Karpas-422 (cell line): Measurements from ENCODE around the gene PCA3. TPM values are rescaled to one million over a fixed set of nuclear protein-coding genes. Genes with fewer than 3 reads are reported as not detected.

Source experiments
- DNase-seq: peaks from one replicate; pipeline ENCODE4 v3.0.0-alpha.2; 2015
- H2AFZ ChIP-seq: fragments of 200-600 bp; sonication (generic); 2 replicates; pipeline ENCODE4 v1.6.1; 2014; ENCODE audit warnings: antibody characterized with exemption, low read length, mixed read lengths
- H3K27ac ChIP-seq: fragments of 200-600 bp; sonication (generic); 2 replicates; pipeline ENCODE4 v1.5.1; 2014; ENCODE audit warnings: mild to moderate bottlenecking, low read length, moderate library complexity
- H3K27me3 ChIP-seq: fragments of 200-600 bp; sonication (generic); 2 replicates; pipeline ENCODE4 v1.6.1; 2014; ENCODE audit warnings: low read length, mixed read lengths
- H3K36me3 ChIP-seq: fragments of 200-600 bp; sonication (generic); 2 replicates; pipeline ENCODE4 v1.6.1; 2014; ENCODE audit warnings: low read length, mixed read lengths; ENCODE audit not compliant: insufficient read depth
- H3K4me1 ChIP-seq: fragments of 200-600 bp; sonication (generic); 2 replicates; pipeline ENCODE4 v1.6.1; 2014; ENCODE audit warnings: mild to moderate bottlenecking, low read length, mixed read lengths
- H3K4me2 ChIP-seq: fragments of 200-600 bp; sonication (generic); 2 replicates; pipeline ENCODE4 v1.6.1; 2014; ENCODE audit warnings: low read length, low read depth, mild to moderate bottlenecking; ENCODE audit not compliant: poor library complexity, severe bottlenecking
- H3K4me3 ChIP-seq: fragments of 200-600 bp; sonication (generic); 2 replicates; pipeline ENCODE4 v1.5.1; 2014; ENCODE audit warnings: mild to moderate bottlenecking, antibody characterized with exemption, low read length, mixed read lengths
- H3K79me2 ChIP-seq: fragments of 200-600 bp; sonication (generic); 2 replicates; pipeline ENCODE4 v1.6.1; 2014; ENCODE audit warnings: mild to moderate bottlenecking, low read length, mixed read lengths
- H3K9ac ChIP-seq: fragments of 200-600 bp; sonication (generic); 2 replicates; pipeline ENCODE4 v1.6.0; 2014; ENCODE audit warnings: low read length
- H3K9me2 ChIP-seq: fragments of 200-600 bp; sonication (generic), shearing (Covaris generic); replicated peaks from 2 replicates; pipeline ENCODE4 v1.6.0; 2014; ENCODE audit warnings: mild to moderate bottlenecking, low read length, moderate library complexity; ENCODE audit not compliant: insufficient read depth
- H3K9me3 ChIP-seq: fragments of 300-700, 200-600 bp; sonication (generic); 2 replicates; pipeline ENCODE4 v1.6.1; 2014; ENCODE audit warnings: low read length, mixed read lengths
- H4K20me1 ChIP-seq: fragments of 200-600 bp; sonication (generic); 2 replicates; pipeline ENCODE4 v1.6.1; 2014; ENCODE audit warnings: mild to moderate bottlenecking, antibody characterized with exemption, low read length, low read depth; ENCODE audit not compliant: insufficient read depth
- total RNA-seq: library from RNA; depleted of rRNA; stranded (reverse); fragments of >200 nt; shearing (Covaris generic); gene quantifications from 2 replicates; pipeline ENCODE4 v1.2.3, GENCODE V29; 2014; ENCODE audit warnings: low replicate concordance

The PCA3 gene
- total RNA-seq, 1 experiment from 2014 or later: 0.19 TPM

GRCh38 chr9:76793784-76794431 lies 29.7 kb downstream of the PCA3 start:
- Histone ChIP-seq H3K79me2 (no peaks in the 10 kb centered on the region), H3K36me3 (no peaks in the 10 kb centered on the region), H3K4me2 (no peak overlapping the region), H4K20me1 (no peaks in the 10 kb centered on the region), H3K27ac (no peak overlapping the region), H3K9me3 (no peaks in the 10 kb centered on the region), H3K4me1 (no peaks in the 10 kb centered on the region), H3K9me2 (no peaks in the 10 kb centered on the region), H3K9ac (no peak overlapping the region), H3K4me3 (no peak overlapping the region), H2AFZ (no peak overlapping the region), H3K27me3 (no peaks in the 10 kb centered on the region)
- no peak for DNase-seq

GRCh38 chr9:76796296-76796695 lies 32.1 kb downstream of the PCA3 start:
- no peak overlapping the region for H2AFZ ChIP-seq
- DNase-seq: no peak

GRCh38 chr9:76798527-76798926 lies 34.3 kb downstream of the PCA3 start:
- Histone ChIP-seq H3K9me3 (no peaks in the 10 kb centered on the region), H3K9me2 (no peaks in the 10 kb centered on the region)

More at GRCh38 chr9:76796296-76796695, 32.1 kb downstream of the PCA3 start:
- Histone ChIP-seq H3K36me3 (no peaks in the 10 kb centered on the region), H3K9ac (no peak overlapping the region), H3K9me3 (no peaks in the 10 kb centered on the region), H3K4me3 (no peak overlapping the region), H3K9me2 (no peaks in the 10 kb centered on the region), H3K27ac (no peak overlapping the region), H3K79me2 (no peaks in the 10 kb centered on the region), H3K27me3 (no peaks in the 10 kb centered on the region), H4K20me1 (no peaks in the 10 kb centered on the region), H3K4me1 (no peaks in the 10 kb centered on the region), H3K4me2 (no peak overlapping the region)

GRCh38 chr9:76799473-76799872 lies 35.2 kb downstream of the PCA3 start:
- H4K20me1 ChIP-seq: no peaks in the 10 kb centered on the region
- H3K4me3 ChIP-seq: no peak overlapping the region
- H3K9me3 ChIP-seq: no peaks in the 10 kb centered on the region
- DNase-seq: no peak
- no peak overlapping the region for H3K9ac ChIP-seq
- H3K36me3 ChIP-seq: no peaks in the 10 kb centered on the region
- H3K27ac ChIP-seq: no peak overlapping the region
- no peaks in the 10 kb centered on the region for H3K9me2 ChIP-seq
- no peak overlapping the region for H2AFZ ChIP-seq
- no peaks in the 10 kb centered on the region for H3K27me3 ChIP-seq
- H3K4me2 ChIP-seq: no peak overlapping the region
- H3K79me2 ChIP-seq: no peaks in the 10 kb centered on the region
- no peaks in the 10 kb centered on the region for H3K4me1 ChIP-seq

More at GRCh38 chr9:76798527-76798926, 34.3 kb downstream of the PCA3 start:
- no peaks in the 10 kb centered on the region for H3K79me2 ChIP-seq
- no peak for DNase-seq
- no peaks in the 10 kb centered on the region for H3K27me3 ChIP-seq
- no peak overlapping the region for H3K27ac ChIP-seq
- no peak overlapping the region for H3K4me3 ChIP-seq
- no peak overlapping the region for H3K4me2 ChIP-seq
- H3K36me3 ChIP-seq: no peaks in the 10 kb centered on the region
- no peak overlapping the region for H3K9ac ChIP-seq
- no peaks in the 10 kb centered on the region for H4K20me1 ChIP-seq
- H3K4me1 ChIP-seq: no peaks in the 10 kb centered on the region
- H2AFZ ChIP-seq: no peak overlapping the region

- no peaks in the 10 kb centered on the region for H3K9me3 ChIP-seq
- no peaks in the 10 kb centered on the region for H3K4me1 ChIP-seq
- H3K9ac ChIP-seq: no peak overlapping the region
- DNase-seq: no peak
- no peak overlapping the region for H3K27ac ChIP-seq
- H3K27me3 ChIP-seq: no peaks in the 10 kb centered on the region
- H3K79me2 ChIP-seq: no peaks in the 10 kb centered on the region
- no peaks in the 10 kb centered on the region for H3K36me3 ChIP-seq
- H4K20me1 ChIP-seq: no peaks in the 10 kb centered on the region
- H3K9me2 ChIP-seq: no peaks in the 10 kb centered on the region
- H3K4me2 ChIP-seq: no peak overlapping the region
- no peak overlapping the region for H2AFZ ChIP-seq
- no peak overlapping the region for H3K4me3 ChIP-seq
Measured at GRCh38 chr9:76800901-76801300, 36.7 kb downstream of the PCA3 start.

GRCh38 chr9:76803083-76803482 lies 38.8 kb downstream of the PCA3 start:
- Histone ChIP-seq H4K20me1 (no peaks in the 10 kb centered on the region), H2AFZ (no peak overlapping the region), H3K9ac (no peak overlapping the region), H3K9me2 (no peaks in the 10 kb centered on the region), H3K4me1 (no peaks in the 10 kb centered on the region), H3K36me3 (no peaks in the 10 kb centered on the region), H3K4me3 (no peak overlapping the region), H3K9me3 (no peaks in the 10 kb centered on the region), H3K27me3 (no peaks in the 10 kb centered on the region), H3K27ac (no peak overlapping the region), H3K4me2 (no peak overlapping the region), H3K79me2 (no peaks in the 10 kb centered on the region)
- DNase-seq: no peak

GRCh38 chr9:76803762-76804161 lies 39.5 kb downstream of the PCA3 start:
- no peak for DNase-seq
- Histone ChIP-seq H3K4me3 (no peak overlapping the region), H2AFZ (no peak overlapping the region), H3K4me1 (no peaks in the 10 kb centered on the region), H3K36me3 (no peaks in the 10 kb centered on the region), H3K4me2 (no peak overlapping the region), H3K79me2 (no peaks in the 10 kb centered on the region), H3K9ac (no peak overlapping the region), H3K9me2 (no peaks in the 10 kb centered on the region), H3K27ac (no peak overlapping the region), H3K9me3 (no peaks in the 10 kb centered on the region), H4K20me1 (no peaks in the 10 kb centered on the region), H3K27me3 (no peaks in the 10 kb centered on the region)

GRCh38 chr9:76808636-76809035 lies 44.4 kb downstream of the PCA3 start:
- Histone ChIP-seq H3K9ac (no peak overlapping the region), H3K4me2 (no peak overlapping the region), H2AFZ (no peak overlapping the region), H3K36me3 (no peaks in the 10 kb centered on the region), H3K27ac (no peak overlapping the region), H3K4me3 (no peak overlapping the region), H3K4me1 (no peaks in the 10 kb centered on the region), H3K27me3 (no peaks in the 10 kb centered on the region), H4K20me1 (no peaks in the 10 kb centered on the region), H3K9me2 (no peaks in the 10 kb centered on the region), H3K79me2 (no peaks in the 10 kb centered on the region), H3K9me3 (no peaks in the 10 kb centered on the region)
- DNase-seq: no peak
